ENCODE measurements around the gene MANSC4. TPM values are rescaled to one million over a fixed set of nuclear protein-coding genes. Genes with fewer than 3 reads are reported as not detected.

MANSC4 gene
- total and polyA plus RNA-seq, 5 experiments from 2014 or later, result not detected

- H3K4me3 Mint-ChIP-seq, result no peak overlapping the region
- H3K27me3 Mint-ChIP-seq, result no peaks in the 10 kb centered on the region
- POLR2A ChIA-PET, result no interaction called here
- H3K4me1 Mint-ChIP-seq, result peaks cover 9 to 15% (median 13%) of the 10 kb centered on the region in 4 donors
- no peaks in the 10 kb centered on the region for H3K9me3 Mint-ChIP-seq
- ATAC-seq (no peak), DNase-seq (no peak)
- H3K27ac Mint-ChIP-seq, result peak overlapping the region in 1 of 10 donors; percentile 32
- peaks cover 0 to 70% (median 23%) of the 10 kb centered on the region in 3 donors for H3K36me3 Mint-ChIP-seq
Observed at GRCh38 chr12:27796128-27796527, 16.1 kb upstream of the MANSC4 start.

- Mint-ChIP-seq H3K27ac (peak overlapping the region in 6 of 10 donors; percentile 8 to 63 (median 12)), H3K36me3 (peaks cover 0 to 72% (median 23%) of the 10 kb centered on the region in 3 donors), H3K27me3 (no peaks in the 10 kb centered on the region), H3K9me3 (no peaks in the 10 kb centered on the region), H3K4me3 (no peak overlapping the region), H3K4me1 (peaks cover 0 to 4% (median 2%) of the 10 kb centered on the region in 4 donors)
- ATAC-seq, result no peak
- POLR2A ChIA-PET, result interaction anchor here (0.7 kb wide), 1 partner anchor 579 kb away, joined by 5 read pairs; no protein-coding TSS in a partner anchor
- no peak for DNase-seq
Observed at GRCh38 chr12:27794818-27795584, 15.0 kb upstream of the MANSC4 start.

- DNase-seq (no peak), ATAC-seq (no peak)
- POLR2A ChIA-PET, result no interaction called here
- no peaks in the 10 kb centered on the region for H3K27me3 Mint-ChIP-seq
- no peaks in the 10 kb centered on the region for H3K9me3 Mint-ChIP-seq
- H3K27ac Mint-ChIP-seq, result peak overlapping the region in 1 of 10 donors; percentile 18
- peaks cover 0 to 49% (median 15%) of the 10 kb centered on the region in 3 donors for H3K36me3 Mint-ChIP-seq
- no peak overlapping the region for H3K4me3 Mint-ChIP-seq
- peaks cover 11 to 38% (median 21%) of the 10 kb centered on the region in 4 donors for H3K4me1 Mint-ChIP-seq
Observed at GRCh38 chr12:27790179-27790578, 10.1 kb upstream of the MANSC4 start.

GRCh38 chr12:27787559-27787958, 7.5 kb upstream of the MANSC4 start:
- ATAC-seq (no peak), DNase-seq (no peak)
- H3K36me3 Mint-ChIP-seq, result peaks cover 0 to 37% (median 10%) of the 10 kb centered on the region in 3 donors
- POLR2A ChIA-PET, result interaction anchor here (1.2 kb wide), 1 partner anchor 12 kb away, joined by 3 read pairs; no protein-coding TSS in a partner anchor
- H3K27ac Mint-ChIP-seq, result peak overlapping the region in 1 of 10 donors; percentile 46
- H3K4me1 Mint-ChIP-seq, result peaks cover 14 to 52% (median 37%) of the 10 kb centered on the region in 4 donors
- H3K9me3 Mint-ChIP-seq, result no peaks in the 10 kb centered on the region
- H3K27me3 Mint-ChIP-seq, result no peaks in the 10 kb centered on the region
- peak overlapping the region in 1 of 10 donors; percentile 17 for H3K4me3 Mint-ChIP-seq

GRCh38 chr12:27785882-27786570, 6.0 kb upstream of the MANSC4 start:
- POLR2A ChIA-PET, result no interaction called here
- Mint-ChIP-seq H3K4me3 (no peak overlapping the region), H3K27ac (peak overlapping the region in 1 of 10 donors; percentile 13)

GRCh38 chr12:27782481-27782880, 2.4 kb upstream of the MANSC4 start:
- POLR2A ChIA-PET, result no interaction called here
- H3K4me3 Mint-ChIP-seq, result peak overlapping the region in 8 of 10 donors; percentile 11 to 90 (median 79)
- no peaks in the 10 kb centered on the region for H3K27me3 Mint-ChIP-seq
- H3K36me3 Mint-ChIP-seq, result peaks cover 0 to 16% (median 0%) of the 10 kb centered on the region in 3 donors
- H3K9me3 Mint-ChIP-seq, result no peaks in the 10 kb centered on the region
- peak overlapping the region in 3 of 10 donors; percentile 0 to 43 (median 13) for H3K27ac Mint-ChIP-seq
- ATAC-seq (no peak), DNase-seq (no peak)
- H3K4me1 Mint-ChIP-seq, result peaks cover 18 to 57% (median 47%) of the 10 kb centered on the region in 4 donors

More at GRCh38 chr12:27785882-27786570, 6.0 kb upstream of the MANSC4 start:
- H3K9me3 Mint-ChIP-seq, result no peaks in the 10 kb centered on the region
- H3K4me1 Mint-ChIP-seq, result peaks cover 22 to 68% (median 50%) of the 10 kb centered on the region in 4 donors
- no peak for ATAC-seq
- DNase-seq, result no peak
- no peaks in the 10 kb centered on the region for H3K27me3 Mint-ChIP-seq
- H3K36me3 Mint-ChIP-seq, result peaks cover 0 to 33% (median 0%) of the 10 kb centered on the region in 3 donors

GRCh38 chr12:27781680-27782079, 1.6 kb upstream of the MANSC4 start:
- Mint-ChIP-seq H3K36me3 (peaks cover 0 to 16% (median 0%) of the 10 kb centered on the region in 3 donors), H3K4me3 (peak overlapping the region; percentile 78 to 90 (median 80)), H3K27me3 (no peaks in the 10 kb centered on the region), H3K9me3 (no peaks in the 10 kb centered on the region), H3K4me1 (peaks cover 17 to 56% (median 44%) of the 10 kb centered on the region in 4 donors), H3K27ac (peak overlapping the region in 6 of 10 donors; percentile 63 to 88 (median 82))
- DNase-seq (no peak), ATAC-seq (no peak)
- POLR2A ChIA-PET, result no interaction called here

GRCh38 chr12:27780612-27781408, 774 bp upstream of the MANSC4 start:
- peak overlapping the region; percentile 65 to 91 (median 82) for H3K27ac Mint-ChIP-seq
- ATAC-seq (peak; percentile 48 to 55), DNase-seq (peak in 5 of 10 donors; percentile 3 to 64 (median 10))
- no peaks in the 10 kb centered on the region for H3K9me3 Mint-ChIP-seq
- peaks cover 17 to 54% (median 39%) of the 10 kb centered on the region in 4 donors for H3K4me1 Mint-ChIP-seq
- H3K4me3 Mint-ChIP-seq, result peak overlapping the region; percentile 78 to 90 (median 80)
- POLR2A ChIA-PET, result interaction anchor here (0.6 to 2.3 kb wide), 12 partner anchors 8 to 537 kb away, joined by 3 to 14 read pairs (median 6); partner anchors contain the start of genes CCDC91, MRPS35, PPFIBP1 and STK38L
- H3K27me3 Mint-ChIP-seq, result no peaks in the 10 kb centered on the region
- peaks cover 0 to 16% (median 0%) of the 10 kb centered on the region in 3 donors for H3K36me3 Mint-ChIP-seq

- peaks cover 10 to 41% (median 30%) of the 10 kb centered on the region in 4 donors for H3K4me1 Mint-ChIP-seq
- H3K27me3 Mint-ChIP-seq, result peaks cover 0 to 1% (median 0%) of the 10 kb centered on the region in 5 donors
- H3K4me3 Mint-ChIP-seq, result peak overlapping the region; percentile 78 to 96 (median 90)
- H3K36me3 Mint-ChIP-seq, result peaks cover 0 to 12% (median 0%) of the 10 kb centered on the region in 3 donors
- POLR2A ChIA-PET, result interaction anchor here (1.0 to 2.3 kb wide), 10 partner anchors 11 to 411 kb away, joined by 3 to 14 read pairs (median 8); partner anchors contain the start of genes CCDC91, MRPS35 and PPFIBP1
- H3K9me3 Mint-ChIP-seq, result no peaks in the 10 kb centered on the region
- ATAC-seq, result peak; percentile 49 to 54
- H3K27ac Mint-ChIP-seq, result peak overlapping the region; percentile 55 to 94 (median 88)
- DNase-seq, result peak in 2 of 10 donors; percentile 4 to 65
Observed at GRCh38 chr12:27779416-27779919, 568 bp downstream of the MANSC4 start.

- peaks cover 10 to 31% (median 26%) of the 10 kb centered on the region in 4 donors for H3K4me1 Mint-ChIP-seq
- DNase-seq (no peak), ATAC-seq (no peak)
- no peaks in the 10 kb centered on the region for H3K9me3 Mint-ChIP-seq
- POLR2A ChIA-PET, result no interaction called here
- peaks cover 0 to 11% (median 0%) of the 10 kb centered on the region in 3 donors for H3K36me3 Mint-ChIP-seq
- H3K4me3 Mint-ChIP-seq, result peak overlapping the region in 6 of 10 donors; percentile 23 to 92 (median 90)
- H3K27me3 Mint-ChIP-seq, result peaks cover 0 to 1% (median 0%) of the 10 kb centered on the region in 5 donors
- peak overlapping the region in 1 of 10 donors; percentile 71 for H3K27ac Mint-ChIP-seq
Observed at GRCh38 chr12:27778206-27778605, 1.8 kb downstream of the MANSC4 start.

GRCh38 chr12:27777141-27777540, 2.9 kb downstream of the MANSC4 start:
- Mint-ChIP-seq H3K27me3 (peaks cover 0 to 1% (median 0%) of the 10 kb centered on the region in 5 donors), H3K36me3 (peaks cover 0 to 5% (median 0%) of the 10 kb centered on the region in 3 donors), H3K9me3 (no peaks in the 10 kb centered on the region), H3K4me1 (peaks cover 8 to 20% (median 19%) of the 10 kb centered on the region in 4 donors), H3K4me3 (peak overlapping the region in 3 of 10 donors; percentile 1 to 76 (median 46)), H3K27ac (peak overlapping the region in 1 of 10 donors; percentile 29)
- POLR2A ChIA-PET, result no interaction called here
- no peak for DNase-seq
- ATAC-seq, result no peak

Data from naive thymus-derived CD8-positive, alpha-beta T cell (primary cell).